Left cardiac atrium (tissue), 2 donors: ENCODE results near the gene PI4K2B. TPM values are rescaled to one million over a fixed set of nuclear protein-coding genes. Genes with fewer than 3 reads are reported as not detected.

ENCODE experiments used
- total RNA-seq, 2 donors: library from RNA; stranded (reverse); fragmentation: NEBNext Ultra II Directional; extraction: Animal tissue kit (Norgen Biotek cat#: 25700); gene quantifications; one replicate each; pipeline ENCODE4 v1.2.1, GENCODE V29; 2021
- donor health status: DM: no; HTN: yes; CAD: no; lungs with severe emphysema.
- donor health status: DM: yes; HTN: yes; CAD: no.

The PI4K2B gene
- total RNA-seq, 2 donors from 2014 or later = 3.8 to 6.1 TPM

Other genes starting within 250 kb of the PI4K2B start
- gene LGI2, start 203.1 kb upstream of the PI4K2B start, total RNA-seq = 1 to 10 TPM; 5.3 to 7.4 TPM
- gene SEPSECS, start 73.6 kb upstream of the PI4K2B start, total RNA-seq = 1 to 10 TPM; 3.5 to 4.4 TPM
- gene ZCCHC4, start 78.7 kb downstream of the PI4K2B start, total RNA-seq = 1 to 10 TPM; 6.9 to 8.5 TPM
- gene ANAPC4, start 143.2 kb downstream of the PI4K2B start, total RNA-seq = 10 to 100 TPM; 12.6 to 16.2 TPM